ENCODE measurements around the gene CSRP3.

DNA sequence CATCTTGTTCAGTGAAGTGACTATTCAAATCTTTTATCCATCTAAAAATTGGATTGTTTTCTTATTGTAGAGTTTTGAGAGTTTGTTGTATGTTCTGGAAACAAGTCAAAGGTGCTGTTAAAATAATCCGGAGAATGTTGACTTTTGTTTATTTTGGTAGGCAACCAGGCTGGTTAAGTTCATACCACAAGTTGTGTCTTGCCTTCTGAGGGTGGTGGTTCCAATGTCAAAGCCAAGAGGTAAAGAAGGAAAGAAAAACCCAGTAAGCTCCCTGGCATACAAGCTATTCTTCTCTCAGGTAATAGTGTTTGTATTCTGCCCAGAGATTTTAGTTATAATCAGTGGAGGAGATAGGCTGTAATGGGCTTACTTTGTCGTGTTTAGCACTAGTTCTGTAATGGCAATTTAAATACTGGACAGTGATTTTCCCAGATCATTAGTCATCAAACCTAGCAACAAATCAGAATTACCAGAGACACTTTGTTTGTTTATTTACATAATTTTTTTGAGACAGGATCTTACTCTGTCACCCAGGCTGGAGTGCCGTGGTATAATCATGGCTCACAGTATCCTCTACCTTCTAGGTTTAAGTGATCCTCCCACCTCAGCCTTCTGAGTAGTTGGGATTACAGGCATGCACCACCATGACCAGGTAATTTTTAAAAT lies 15.1 kb upstream of the CSRP3 start:
- TF ChIP-seq, protein P1, sequence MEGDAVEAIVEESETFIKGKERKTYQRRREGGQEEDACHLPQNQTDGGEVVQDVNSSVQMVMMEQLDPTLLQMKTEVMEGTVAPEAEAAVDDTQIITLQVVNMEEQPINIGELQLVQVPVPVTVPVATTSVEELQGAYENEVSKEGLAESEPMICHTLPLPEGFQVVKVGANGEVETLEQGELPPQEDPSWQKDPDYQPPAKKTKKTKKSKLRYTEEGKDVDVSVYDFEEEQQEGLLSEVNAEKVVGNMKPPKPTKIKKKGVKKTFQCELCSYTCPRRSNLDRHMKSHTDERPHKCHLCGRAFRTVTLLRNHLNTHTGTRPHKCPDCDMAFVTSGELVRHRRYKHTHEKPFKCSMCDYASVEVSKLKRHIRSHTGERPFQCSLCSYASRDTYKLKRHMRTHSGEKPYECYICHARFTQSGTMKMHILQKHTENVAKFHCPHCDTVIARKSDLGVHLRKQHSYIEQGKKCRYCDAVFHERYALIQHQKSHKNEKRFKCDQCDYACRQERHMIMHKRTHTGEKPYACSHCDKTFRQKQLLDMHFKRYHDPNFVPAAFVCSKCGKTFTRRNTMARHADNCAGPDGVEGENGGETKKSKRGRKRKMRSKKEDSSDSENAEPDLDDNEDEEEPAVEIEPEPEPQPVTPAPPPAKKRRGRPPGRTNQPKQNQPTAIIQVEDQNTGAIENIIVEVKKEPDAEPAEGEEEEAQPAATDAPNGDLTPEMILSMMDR (IDR thresholded peaks at IDR 0.05 in 8 of 11, conservative IDR thresholded peaks at IDR 0.05 in 3 of 11): no peak
- no peak for TF ChIP-seq POLR2AphosphoS5 (IDR thresholded peaks at IDR 0.05)
- TF ChIP-seq POLR2A (IDR thresholded peaks at IDR 0.05): no peak

All from spleen (tissue), 7 donors.